HepG2 (cell line): Measurements from ENCODE around the gene ATP9A. TPM values are rescaled to one million over a fixed set of nuclear protein-coding genes. Genes with fewer than 3 reads are reported as not detected.

Experiments
- DR1 ChIP-seq: sonication (generic); formaldehyde crosslinking; IDR thresholded peaks from 2 replicates; pipeline ENCODE4 v1.8.0; 2021; ENCODE audit warnings: mild to moderate bottlenecking, missing genetic modification reagents, inconsistent platforms
- HES4 ChIP-seq: sonication (generic); formaldehyde crosslinking; IDR thresholded peaks from 2 replicates; pipeline ENCODE4 v1.9.0; 2021; ENCODE audit warnings: mild to moderate bottlenecking, missing genetic modification reagents, borderline replicate concordance
- NFRKB ChIP-seq: fragments of 450-650 bp; IDR thresholded peaks from 2 replicates; pipeline ENCODE4 v1.6.1; 2017
- POLR2G ChIP-seq: fragments of 200-400 bp; formaldehyde crosslinking; IDR thresholded peaks from 2 replicates; pipeline ENCODE4 v1.6.1; 2018; ENCODE audit warnings: mild to moderate bottlenecking, low read depth, low read length, moderate library complexity
- RFX5 ChIP-seq: IDR thresholded peaks from 2 replicates; pipeline ENCODE4 v1.6.1; 2011; ENCODE audit warnings: low read depth, low read length, improper control_type of control experiment
- SIN3A ChIP-seq: IDR thresholded peaks from 2 replicates; pipeline ENCODE4 v1.6.1; 2011; ENCODE audit warnings: low read depth, mild to moderate bottlenecking, control low read depth, low read length, borderline replicate concordance
- ZC3H13 ChIP-seq: sonication (generic); formaldehyde crosslinking; IDR thresholded peaks from 2 replicates; pipeline ENCODE4 v1.8.1; 2023; ENCODE audit warnings: mild to moderate bottlenecking, missing genetic modification reagents, moderate library complexity
- ZFY ChIP-seq: sonication (generic); formaldehyde crosslinking; IDR thresholded peaks from 2 replicates; pipeline ENCODE4 v1.4.0; 2020; ENCODE audit warnings: missing genetic modification reagents
- ZNF230 ChIP-seq: sonication (generic); formaldehyde crosslinking; IDR thresholded peaks from 2 replicates; pipeline ENCODE4 v1.4.0; 2020; ENCODE audit warnings: mild to moderate bottlenecking, missing genetic modification reagents
- ZNF264 ChIP-seq: sonication (generic); formaldehyde crosslinking; IDR thresholded peaks from 2 replicates; pipeline ENCODE4 v1.4.0; 2020; ENCODE audit warnings: missing genetic modification reagents
- ZNF329 ChIP-seq: sonication (generic); formaldehyde crosslinking; IDR thresholded peaks from 2 replicates; pipeline ENCODE4 v1.9.0; 2021; ENCODE audit warnings: low read depth, mild to moderate bottlenecking, missing genetic modification reagents
- ZNF367 ChIP-seq: sonication (generic); formaldehyde crosslinking; IDR thresholded peaks from 2 replicates; pipeline ENCODE4 v1.4.0; 2020; ENCODE audit warnings: missing genetic modification reagents, borderline replicate concordance
- ZNF383 ChIP-seq: sonication (generic); formaldehyde crosslinking; IDR thresholded peaks from 2 replicates; pipeline ENCODE4 v1.4.0; 2020; ENCODE audit warnings: missing genetic modification reagents, mild to moderate bottlenecking, borderline replicate concordance
- ZNF577 ChIP-seq: sonication (generic); formaldehyde crosslinking; IDR thresholded peaks from 2 replicates; pipeline ENCODE4 v1.4.0; 2020; ENCODE audit warnings: mild to moderate bottlenecking, low read depth, missing genetic modification reagents, borderline replicate concordance
- ZNF737 ChIP-seq: sonication (generic); formaldehyde crosslinking; IDR thresholded peaks from 2 replicates; pipeline ENCODE4 v1.5.0; 2020; ENCODE audit warnings: missing genetic modification reagents, mild to moderate bottlenecking, borderline replicate concordance
- polyA plus RNA-seq, 8 experiments: library from polyadenylated mRNA; depleted of rRNA in 3 of 8; stranded (reverse) in 7 of 8; unstranded in 1 of 8; fragments of >200 nt; fragmentation: Illumina TruSeq in 4 of 8; extraction: Trizol in 4 of 8; gene quantifications; 2 replicates each; pipeline versions ENCODE4 v1.2.1 to v1.2.3, GENCODE V29; 2011 to 2016; ENCODE audit warnings: low read depth in 4 of 8, missing spikeins in 1 of 8, mixed read lengths in 1 of 8; ENCODE audit not compliant: insufficient read depth in 1 of 8
- total RNA-seq, 5 experiments: library from RNA; depleted of rRNA; stranded (reverse); fragments of >200 nt; fragmentation: Illumina TruSeq; extraction: Trizol; gene quantifications; 2 replicates each; pipeline ENCODE4 v1.2.3, GENCODE V29; 2016; ENCODE audit warnings: low read depth in 1 of 5
- TF ChIP-seq, protein P1 (sequence below): sonication (generic); formaldehyde crosslinking; IDR thresholded peaks from 2 replicates; pipeline ENCODE4 v1.4.0; 2020; ENCODE audit warnings: missing genetic modification reagents, borderline replicate concordance
- TF ChIP-seq, protein P2 (sequence below): sonication (generic); formaldehyde crosslinking; IDR thresholded peaks from 2 replicates; pipeline ENCODE4 v1.4.0; 2020; ENCODE audit warnings: missing genetic modification reagents
- TF ChIP-seq, protein P3 (sequence below): IDR thresholded peaks from 2 replicates; pipeline ENCODE4 v1.6.1; 2016; ENCODE audit warnings: control low read depth

Gene ATP9A
- total and polyA plus RNA-seq, 2 of the 13 experiments (the other 11 are each of a cell fraction or from before 2014, with no cell fraction given): 11.8 to 18.5 TPM

DNA sequence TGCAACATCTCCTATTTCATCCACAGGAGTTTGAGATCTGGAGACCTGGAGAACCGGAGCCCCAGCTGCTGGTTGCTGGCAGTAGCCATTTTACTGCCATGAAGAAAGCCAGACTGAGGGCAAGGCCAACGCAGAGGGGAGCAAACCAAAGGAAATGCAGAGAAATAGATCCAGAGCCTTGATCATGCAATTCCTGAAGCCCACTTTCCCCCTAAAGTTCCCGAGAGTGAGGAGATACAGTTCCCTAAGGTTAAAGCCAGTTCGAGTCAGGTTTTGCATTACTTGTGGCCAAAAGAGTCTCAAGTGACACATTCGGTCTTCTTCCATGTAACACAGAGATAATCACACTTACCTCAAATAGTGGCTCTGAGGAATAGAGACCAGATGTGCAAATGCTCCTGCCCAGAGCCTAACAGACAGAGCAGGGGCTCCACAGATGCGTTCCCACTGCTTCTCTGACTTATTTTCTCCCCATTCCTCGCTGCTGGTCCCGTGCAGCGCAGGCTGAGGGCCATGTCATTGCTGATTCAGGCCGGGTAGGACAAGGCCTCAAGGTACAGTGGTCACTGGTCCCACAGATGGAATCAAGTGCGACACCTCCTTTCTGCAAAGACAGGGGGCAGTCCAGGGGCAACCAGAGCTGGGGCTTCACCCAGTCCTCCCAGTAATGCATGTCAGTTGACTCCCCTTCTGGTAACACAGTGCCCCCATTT lies 190.6 kb downstream of the ATP9A start (continued):
- TF ChIP-seq ZNF383 (no peak), SIN3A (no peak), NFRKB (no peak), HES4 (CRISPR knock-in tag) (0 out of 2 replicates have a peak, but pooled peaks have one; percentile 36), ZNF367 (CRISPR knock-in tag) (no peak), ZNF329 (CRISPR knock-in tag) (peak; percentile 96), RFX5 (no peak), ZC3H13 (CRISPR knock-in tag) (no peak), ZNF737 (CRISPR knock-in tag) (no peak), ZNF264 (no peak), ZNF577 (no peak), ZFY (CRISPR knock-in tag) (no peak), DR1 (CRISPR knock-in tag) (no peak), POLR2G (no peak), ZNF230 (CRISPR knock-in tag) (no peak)
- TF ChIP-seq, protein P1, sequence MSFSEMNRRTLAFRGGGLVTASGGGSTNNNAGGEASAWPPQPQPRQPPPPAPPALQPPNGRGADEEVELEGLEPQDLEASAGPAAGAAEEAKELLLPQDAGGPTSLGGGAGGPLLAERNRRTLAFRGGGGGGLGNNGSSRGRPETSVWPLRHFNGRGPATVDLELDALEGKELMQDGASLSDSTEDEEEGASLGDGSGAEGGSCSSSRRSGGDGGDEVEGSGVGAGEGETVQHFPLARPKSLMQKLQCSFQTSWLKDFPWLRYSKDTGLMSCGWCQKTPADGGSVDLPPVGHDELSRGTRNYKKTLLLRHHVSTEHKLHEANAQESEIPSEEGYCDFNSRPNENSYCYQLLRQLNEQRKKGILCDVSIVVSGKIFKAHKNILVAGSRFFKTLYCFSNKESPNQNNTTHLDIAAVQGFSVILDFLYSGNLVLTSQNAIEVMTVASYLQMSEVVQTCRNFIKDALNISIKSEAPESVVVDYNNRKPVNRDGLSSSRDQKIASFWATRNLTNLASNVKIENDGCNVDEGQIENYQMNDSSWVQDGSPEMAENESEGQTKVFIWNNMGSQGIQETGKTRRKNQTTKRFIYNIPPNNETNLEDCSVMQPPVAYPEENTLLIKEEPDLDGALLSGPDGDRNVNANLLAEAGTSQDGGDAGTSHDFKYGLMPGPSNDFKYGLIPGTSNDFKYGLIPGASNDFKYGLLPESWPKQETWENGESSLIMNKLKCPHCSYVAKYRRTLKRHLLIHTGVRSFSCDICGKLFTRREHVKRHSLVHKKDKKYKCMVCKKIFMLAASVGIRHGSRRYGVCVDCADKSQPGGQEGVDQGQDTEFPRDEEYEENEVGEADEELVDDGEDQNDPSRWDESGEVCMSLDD: no peak
- TF ChIP-seq, protein P2, sequence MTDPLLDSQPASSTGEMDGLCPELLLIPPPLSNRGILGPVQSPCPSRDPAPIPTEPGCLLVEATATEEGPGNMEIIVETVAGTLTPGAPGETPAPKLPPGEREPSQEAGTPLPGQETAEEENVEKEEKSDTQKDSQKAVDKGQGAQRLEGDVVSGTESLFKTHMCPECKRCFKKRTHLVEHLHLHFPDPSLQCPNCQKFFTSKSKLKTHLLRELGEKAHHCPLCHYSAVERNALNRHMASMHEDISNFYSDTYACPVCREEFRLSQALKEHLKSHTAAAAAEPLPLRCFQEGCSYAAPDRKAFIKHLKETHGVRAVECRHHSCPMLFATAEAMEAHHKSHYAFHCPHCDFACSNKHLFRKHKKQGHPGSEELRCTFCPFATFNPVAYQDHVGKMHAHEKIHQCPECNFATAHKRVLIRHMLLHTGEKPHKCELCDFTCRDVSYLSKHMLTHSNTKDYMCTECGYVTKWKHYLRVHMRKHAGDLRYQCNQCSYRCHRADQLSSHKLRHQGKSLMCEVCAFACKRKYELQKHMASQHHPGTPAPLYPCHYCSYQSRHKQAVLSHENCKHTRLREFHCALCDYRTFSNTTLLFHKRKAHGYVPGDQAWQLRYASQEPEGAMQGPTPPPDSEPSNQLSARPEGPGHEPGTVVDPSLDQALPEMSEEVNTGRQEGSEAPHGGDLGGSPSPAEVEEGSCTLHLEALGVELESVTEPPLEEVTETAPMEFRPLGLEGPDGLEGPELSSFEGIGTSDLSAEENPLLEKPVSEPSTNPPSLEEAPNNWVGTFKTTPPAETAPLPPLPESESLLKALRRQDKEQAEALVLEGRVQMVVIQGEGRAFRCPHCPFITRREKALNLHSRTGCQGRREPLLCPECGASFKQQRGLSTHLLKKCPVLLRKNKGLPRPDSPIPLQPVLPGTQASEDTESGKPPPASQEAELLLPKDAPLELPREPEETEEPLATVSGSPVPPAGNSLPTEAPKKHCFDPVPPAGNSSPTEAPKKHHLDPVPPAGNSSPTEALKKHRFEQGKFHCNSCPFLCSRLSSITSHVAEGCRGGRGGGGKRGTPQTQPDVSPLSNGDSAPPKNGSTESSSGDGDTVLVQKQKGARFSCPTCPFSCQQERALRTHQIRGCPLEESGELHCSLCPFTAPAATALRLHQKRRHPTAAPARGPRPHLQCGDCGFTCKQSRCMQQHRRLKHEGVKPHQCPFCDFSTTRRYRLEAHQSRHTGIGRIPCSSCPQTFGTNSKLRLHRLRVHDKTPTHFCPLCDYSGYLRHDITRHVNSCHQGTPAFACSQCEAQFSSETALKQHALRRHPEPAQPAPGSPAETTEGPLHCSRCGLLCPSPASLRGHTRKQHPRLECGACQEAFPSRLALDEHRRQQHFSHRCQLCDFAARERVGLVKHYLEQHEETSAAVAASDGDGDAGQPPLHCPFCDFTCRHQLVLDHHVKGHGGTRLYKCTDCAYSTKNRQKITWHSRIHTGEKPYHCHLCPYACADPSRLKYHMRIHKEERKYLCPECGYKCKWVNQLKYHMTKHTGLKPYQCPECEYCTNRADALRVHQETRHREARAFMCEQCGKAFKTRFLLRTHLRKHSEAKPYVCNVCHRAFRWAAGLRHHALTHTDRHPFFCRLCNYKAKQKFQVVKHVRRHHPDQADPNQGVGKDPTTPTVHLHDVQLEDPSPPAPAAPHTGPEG (CRISPR knock-in tag): no peak
- TF ChIP-seq, protein P3, sequence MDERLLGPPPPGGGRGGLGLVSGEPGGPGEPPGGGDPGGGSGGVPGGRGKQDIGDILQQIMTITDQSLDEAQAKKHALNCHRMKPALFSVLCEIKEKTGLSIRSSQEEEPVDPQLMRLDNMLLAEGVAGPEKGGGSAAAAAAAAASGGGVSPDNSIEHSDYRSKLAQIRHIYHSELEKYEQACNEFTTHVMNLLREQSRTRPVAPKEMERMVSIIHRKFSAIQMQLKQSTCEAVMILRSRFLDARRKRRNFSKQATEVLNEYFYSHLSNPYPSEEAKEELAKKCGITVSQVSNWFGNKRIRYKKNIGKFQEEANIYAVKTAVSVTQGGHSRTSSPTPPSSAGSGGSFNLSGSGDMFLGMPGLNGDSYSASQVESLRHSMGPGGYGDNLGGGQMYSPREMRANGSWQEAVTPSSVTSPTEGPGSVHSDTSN (CRISPR knock-in tag): no peak
